Right ventricle myocardium inferior (tissue), 1 donor: ENCODE data around the gene COL23A1. TPM values are rescaled to one million over a fixed set of nuclear protein-coding genes. Genes with fewer than 3 reads are reported as not detected.

ENCODE experiments used
- ATAC-seq: fragments of 200-7000 bp; cut with Tn5 transposase; one replicate; pipeline ENCODE4 v1.9.1; 2020; ENCODE audit warnings: mild to moderate bottlenecking, moderate library complexity
- DNase-seq: peaks from one replicate; pipeline ENCODE4 v3.0.0; 2021; ENCODE audit errors: missing footprints
- intact Hi-C: fragments of 100-400 bp; cut with DNase I; formaldehyde crosslinking; loops from one replicate; pipeline ENCODE4 v1.11.0; 2022
- total RNA-seq: library from RNA; stranded (reverse); fragmentation: NEBNext Ultra II Directional; extraction: Animal tissue kit (Norgen Biotek cat#: 25700); gene quantifications from one replicate; pipeline ENCODE4 v1.2.1, GENCODE V29; 2021
- donor health status: DM: no; HTN: yes; CAD: no; lungs with severe emphysema.

Gene COL23A1
- total RNA-seq, 1 donor from 2014 or later: 22.5 TPM

DNA sequence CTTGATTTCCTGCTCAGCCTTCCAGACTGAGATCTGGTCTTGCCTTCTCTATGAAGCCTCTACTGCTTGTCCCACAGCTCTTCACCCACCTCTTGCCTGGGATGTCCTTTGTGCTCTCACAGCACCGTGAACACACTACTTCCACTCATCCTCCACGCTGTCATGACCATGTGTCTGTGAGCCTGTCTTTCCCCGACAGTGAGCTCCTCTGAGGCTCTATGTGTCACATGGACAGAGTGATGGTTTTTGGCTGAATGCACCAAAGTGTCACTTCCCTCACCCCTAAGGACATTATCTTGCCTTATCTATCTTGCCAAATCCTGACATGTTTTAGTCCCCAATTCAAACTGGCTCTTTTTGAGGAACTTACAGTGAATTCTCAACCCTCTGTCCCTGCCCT lies 368.9 kb downstream of the COL23A1 start:
- no peak for ATAC-seq
- intact Hi-C loops: no loop called here
- DNase-seq: no peak

GRCh38 chr5:178218827-178219226 lies 371.4 kb downstream of the COL23A1 start:
- intact Hi-C loops: no loop called here
- DNase-seq (no peak), ATAC-seq (no peak)

GRCh38 chr5:178218237-178218776 lies 371.9 kb downstream of the COL23A1 start:
- DNase-seq (no peak), ATAC-seq (no peak)
- intact Hi-C loops: no loop called here

DNA sequence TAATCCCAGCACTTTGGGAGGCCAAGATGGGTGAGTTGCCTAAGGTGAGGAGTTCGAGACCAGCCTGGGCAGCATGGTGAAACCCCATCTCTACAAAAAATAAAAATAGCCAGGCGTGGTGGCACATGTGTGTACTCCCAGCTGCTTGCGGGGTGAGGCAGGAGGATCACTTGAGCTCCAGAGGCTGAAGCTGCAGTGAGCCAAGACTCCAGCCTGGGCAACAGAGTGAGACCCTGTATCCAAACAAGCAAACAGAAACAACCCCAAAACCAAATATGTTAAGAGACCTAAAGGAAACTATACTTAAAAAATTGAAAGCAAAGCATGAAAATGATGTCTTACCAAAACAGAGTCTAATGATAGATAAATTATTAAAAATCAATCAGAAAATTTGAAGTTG lies 373.4 kb downstream of the COL23A1 start:
- DNase-seq: no peak

GRCh38 chr5:178216088-178216534 lies 374.1 kb downstream of the COL23A1 start:
- ATAC-seq (no peak), DNase-seq (no peak)
- intact Hi-C loops: no loop called here

More for the DNA sequence above, 373.4 kb downstream of the COL23A1 start:
- ATAC-seq: no peak
- intact Hi-C loops: no loop called here

- DNase-seq (no peak), ATAC-seq (no peak)
- intact Hi-C loops: no loop called here
Measured at GRCh38 chr5:178215280-178216002, 374.8 kb downstream of the COL23A1 start.

DNA sequence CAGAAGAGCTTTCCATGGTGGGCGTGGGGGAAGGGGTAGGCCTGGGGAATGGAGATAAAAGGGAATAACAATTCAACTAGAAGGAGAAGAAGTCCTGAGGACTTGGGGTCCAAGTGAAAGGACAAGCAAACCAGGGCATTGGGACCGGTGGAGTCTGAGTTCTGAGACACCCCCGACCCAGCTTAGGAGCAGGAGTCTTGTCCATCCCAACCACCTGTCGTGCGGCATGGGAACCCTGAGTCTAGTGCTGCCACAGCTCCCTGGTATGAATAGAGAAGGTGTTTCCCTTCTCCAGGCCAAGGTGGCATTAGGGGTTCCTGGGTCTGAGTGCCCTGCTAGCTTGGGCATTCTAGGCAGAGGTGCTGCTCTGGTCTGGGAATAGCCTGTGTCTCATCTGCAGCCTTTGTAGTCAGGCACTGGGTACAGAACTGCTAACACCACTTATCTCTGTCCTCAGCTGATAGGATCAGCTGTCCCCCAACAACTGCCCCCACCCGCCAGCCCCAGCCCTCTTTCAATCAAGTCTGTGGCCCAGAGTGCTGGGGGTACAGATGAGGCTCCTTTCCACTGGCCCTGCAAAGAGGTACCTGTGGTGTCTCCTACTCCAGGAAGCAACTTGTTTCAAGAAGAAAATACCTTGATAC lies 375.9 kb downstream of the COL23A1 start:
- ATAC-seq (no peak), DNase-seq (no peak)
- intact Hi-C loops: no loop called here

GRCh38 chr5:178213748-178214151 lies 376.4 kb downstream of the COL23A1 start:
- no peak for ATAC-seq
- intact Hi-C loops: no loop called here
- DNase-seq: no peak

DNA sequence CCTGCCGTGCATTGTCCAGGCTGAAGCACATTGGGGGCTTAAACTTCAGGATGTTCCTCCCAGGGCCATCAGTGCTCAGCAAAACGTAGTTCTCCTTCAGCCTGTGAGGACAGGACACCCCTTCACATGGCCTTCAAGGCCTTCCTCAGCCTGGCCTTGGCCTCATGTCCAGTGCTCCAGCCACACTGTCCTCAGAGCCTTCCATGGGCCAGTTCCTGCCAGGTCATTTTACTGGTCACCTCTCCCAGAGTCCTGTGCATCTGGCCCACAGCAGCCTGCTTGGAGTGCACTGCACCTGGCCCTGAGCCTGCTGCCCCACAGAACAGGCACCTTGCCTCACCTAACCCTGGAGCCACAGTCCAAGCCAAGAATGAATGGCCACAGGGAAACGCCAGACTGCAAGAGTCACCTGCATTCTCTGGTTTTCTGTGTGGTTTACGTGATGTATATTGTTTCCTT lies 377.2 kb downstream of the COL23A1 start:
- intact Hi-C loops: no loop called here
- DNase-seq (no peak), ATAC-seq (no peak)

DNA sequence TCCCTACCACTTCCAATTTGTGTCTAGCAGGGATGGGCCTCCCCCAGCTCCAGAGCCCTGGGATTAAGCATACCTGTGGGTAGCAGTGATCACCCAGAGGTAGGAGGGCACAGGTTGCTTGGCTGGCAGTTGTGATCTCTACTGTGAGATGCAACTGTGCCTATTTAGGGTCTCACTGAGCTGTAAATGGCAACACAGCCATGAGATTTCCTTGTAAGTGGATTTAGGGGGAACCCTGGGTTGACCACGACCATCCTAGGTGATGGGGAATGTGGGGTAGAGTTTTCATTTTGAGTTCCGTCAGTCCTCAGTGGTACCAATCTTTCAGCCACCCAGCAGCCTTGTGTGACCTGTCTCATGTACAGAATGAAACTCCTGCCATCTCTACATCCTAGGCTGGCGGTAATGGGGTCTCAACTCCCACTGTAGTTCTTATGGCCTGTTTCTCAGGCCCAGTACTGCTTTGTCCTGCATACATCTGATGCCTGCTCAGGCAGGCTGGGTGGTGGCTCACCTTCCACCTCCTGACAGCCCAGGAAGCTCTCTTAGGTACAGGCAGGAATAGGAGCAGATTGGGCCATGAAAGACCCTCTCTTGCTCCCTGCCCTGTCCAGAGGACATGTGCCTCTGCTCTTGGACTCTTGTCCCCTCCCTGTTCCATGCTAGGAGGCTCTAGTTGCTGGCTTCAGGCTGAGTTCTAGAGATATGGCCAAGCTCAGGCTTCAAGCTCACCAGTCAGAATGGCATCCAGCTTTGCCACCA lies 377.8 kb downstream of the COL23A1 start:
- ATAC-seq: no peak
- intact Hi-C loops: no loop called here
- DNase-seq: no peak

DNA sequence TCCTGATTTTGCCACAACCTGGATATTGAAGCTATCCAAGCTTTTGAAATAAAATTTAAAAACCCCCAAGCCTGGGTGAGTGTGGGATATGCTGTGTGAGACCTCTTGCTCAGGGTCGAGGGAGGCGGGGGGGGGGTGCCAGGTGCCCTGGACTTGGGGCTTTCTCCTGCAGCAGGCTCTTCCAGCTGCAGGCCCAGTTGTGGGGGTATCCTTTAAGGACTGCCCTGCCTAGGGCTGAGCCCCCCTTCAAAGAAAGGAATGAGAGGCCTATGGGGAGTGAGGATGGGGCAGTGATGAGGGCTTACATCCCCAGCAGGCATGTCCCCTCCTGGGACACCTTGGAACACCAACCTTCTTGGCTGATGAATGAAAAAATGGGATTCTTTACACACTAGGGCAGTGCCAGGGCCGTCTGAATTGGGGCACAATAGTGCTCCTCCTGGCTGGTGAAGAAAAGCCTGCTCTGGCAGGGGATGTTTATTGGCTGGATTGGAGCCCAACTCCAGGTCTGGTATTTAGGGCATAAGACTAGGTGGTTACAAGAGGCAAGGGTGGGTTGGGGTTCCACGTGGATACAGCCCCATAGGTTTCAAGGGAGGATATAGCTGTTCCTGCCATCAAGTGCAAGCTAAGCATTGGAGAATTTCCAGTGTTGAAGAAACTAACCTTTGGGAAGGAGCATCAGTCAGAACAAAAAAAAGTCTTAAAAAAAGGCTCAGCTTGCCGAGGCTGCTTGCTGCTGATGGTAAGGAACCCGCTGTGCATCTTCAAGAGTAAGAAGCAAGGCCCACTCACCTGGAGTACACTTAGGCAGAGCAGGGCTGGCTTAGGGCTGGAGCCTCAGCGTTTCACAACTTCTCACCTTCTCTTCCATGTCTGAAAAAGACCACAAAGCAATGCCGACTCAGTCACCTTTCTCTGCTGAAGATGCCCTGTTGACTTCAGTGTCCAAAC lies 378.8 kb downstream of the COL23A1 start:
- no peak for DNase-seq
- no peak for ATAC-seq

DNA sequence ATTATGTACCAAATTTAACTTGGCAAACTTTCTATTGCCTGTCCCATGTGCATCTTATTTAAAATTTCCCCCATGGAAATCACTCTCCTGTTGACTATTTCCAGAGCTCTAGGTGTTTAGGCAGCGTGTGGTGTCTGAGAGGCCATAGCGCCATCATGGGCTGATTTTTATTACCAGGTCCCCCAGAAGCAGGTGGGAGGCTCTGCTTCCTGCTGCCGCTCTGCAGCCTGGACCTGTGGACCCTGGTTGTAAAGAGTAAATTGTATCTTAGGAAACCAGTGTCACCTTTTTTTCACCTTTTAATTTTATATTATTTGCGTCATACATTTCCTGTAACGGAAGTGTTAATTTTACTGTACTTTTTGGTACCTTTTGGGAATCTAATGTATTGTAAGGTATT lies 379.5 kb downstream of the COL23A1 start:
- intact Hi-C loops: no loop called here
- ATAC-seq (no peak), DNase-seq (no peak)

More for the DNA sequence above, 378.8 kb downstream of the COL23A1 start:
- intact Hi-C loops: no loop called here

- intact Hi-C loops: no loop called here
- no peak for DNase-seq
- no peak for ATAC-seq
Measured at GRCh38 chr5:178210073-178210535, 380.1 kb downstream of the COL23A1 start.

DNA sequence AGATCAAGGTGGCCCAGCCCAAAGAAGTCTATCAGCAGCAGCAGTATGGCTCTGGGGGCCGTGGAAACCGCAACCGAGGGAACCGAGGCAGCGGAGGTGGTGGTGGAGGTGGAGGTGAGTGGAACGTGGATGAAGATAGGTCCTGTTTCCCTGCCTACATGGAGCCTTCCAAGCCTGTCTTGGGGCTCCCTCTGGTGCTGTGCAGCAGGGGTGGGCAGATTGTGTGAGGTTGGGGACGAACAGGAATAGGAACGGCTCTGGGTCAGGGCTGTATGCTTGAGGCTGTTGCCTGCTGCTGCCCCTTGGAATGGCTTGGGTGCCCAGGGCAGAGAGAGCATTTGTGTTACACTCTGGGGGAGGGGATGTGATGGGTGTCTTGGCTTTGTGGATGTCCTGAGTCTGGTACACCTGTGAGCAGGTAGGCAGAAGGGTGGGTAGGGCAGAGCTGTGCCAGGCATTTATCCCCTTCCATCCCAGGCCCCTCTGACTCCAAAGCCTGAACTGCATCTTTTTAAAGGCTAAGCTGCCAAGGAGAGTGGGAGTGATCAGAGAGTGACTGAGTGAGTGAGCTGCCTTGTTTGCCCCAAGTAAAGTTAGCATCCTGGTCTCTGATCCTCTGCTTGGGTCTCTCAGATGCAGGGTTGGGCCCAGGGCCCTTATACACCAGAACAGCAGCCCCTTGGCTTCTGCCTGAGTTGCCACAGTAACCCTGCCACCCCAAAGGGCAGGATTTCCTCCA lies 380.7 kb downstream of the COL23A1 start:
- no peak for ATAC-seq
- DNase-seq: no peak
- intact Hi-C loops: no loop called here

DNA sequence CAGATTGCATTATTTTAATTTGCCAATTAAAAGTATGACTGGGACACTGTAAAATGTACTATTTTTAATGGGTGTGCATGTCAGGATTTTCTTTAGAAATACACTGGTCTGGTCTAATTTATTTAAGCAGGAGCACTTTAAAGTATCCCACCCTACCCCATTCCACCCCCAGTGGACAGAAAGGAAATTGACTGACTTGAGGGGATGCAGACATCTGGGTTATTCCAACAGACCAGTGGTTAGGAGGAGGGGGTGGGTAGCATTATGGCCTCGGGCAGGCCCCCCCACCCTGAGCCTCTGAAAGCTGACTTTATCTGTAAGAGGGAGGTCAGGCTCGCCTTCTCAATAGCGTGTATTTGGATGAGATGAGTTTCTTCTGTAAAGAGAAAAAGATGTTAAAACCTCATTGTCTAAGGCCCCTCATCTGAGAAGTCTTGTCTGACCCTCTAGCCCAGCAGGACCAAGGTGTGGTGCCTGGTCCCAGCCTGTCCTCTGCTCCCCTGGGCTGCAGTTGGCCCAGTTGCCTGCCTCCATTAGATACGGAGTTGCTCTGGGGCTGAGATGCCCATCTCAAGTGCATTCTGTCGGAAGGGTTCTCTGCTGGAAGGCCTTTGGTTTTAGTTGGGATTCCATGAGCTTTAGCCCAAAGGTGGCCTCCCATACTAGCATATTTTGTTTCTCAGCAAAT lies 381.5 kb downstream of the COL23A1 start:
- no peak for ATAC-seq
- intact Hi-C loops: no loop called here
- no peak for DNase-seq

DNA sequence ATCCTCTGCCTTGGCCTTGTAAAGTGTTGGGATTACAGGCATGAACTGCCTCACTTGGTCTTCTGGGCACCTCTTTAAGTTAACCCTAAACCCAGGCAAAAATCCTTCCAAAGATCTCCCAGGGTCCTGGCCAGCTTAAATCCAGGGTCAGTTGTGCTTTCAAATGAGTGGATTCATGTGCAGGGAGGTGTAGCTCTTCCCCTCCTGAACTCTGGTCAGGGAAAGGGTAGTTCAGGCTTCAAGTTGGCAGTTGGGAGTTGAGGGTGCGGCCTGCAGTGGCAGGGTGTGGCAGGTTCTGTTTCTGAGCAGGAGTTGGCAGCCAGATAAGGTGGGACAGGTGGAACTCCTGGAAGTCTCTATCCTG lies 382.3 kb downstream of the COL23A1 start:
- DNase-seq (no peak), ATAC-seq (no peak)
- intact Hi-C loops: loop anchor here (2.0 kb wide), 1 partner anchor 17 kb away; no protein-coding TSS in a partner anchor
